HepG2 (cell line): ENCODE data around the gene PARK7. TPM values are rescaled to one million over a fixed set of nuclear protein-coding genes. Genes with fewer than 3 reads are reported as not detected.
A peak's percentile ranks its signal among the peaks of the same experiment; 100 is the strongest.

Experiments used
- ATAC-seq: fragments of 200-7000 bp; cut with Tn5 transposase; 3 replicates; pipeline ENCODE4 v1.9.1; 2020; ENCODE audit warnings: mild to moderate bottlenecking, moderate library complexity
- BruUV-seq: library from RNA; stranded (reverse); fragments of 400-500 nt; replicated peaks from 2 replicates; lab custom pipeline; 2021; lab: Mats Ljungman, UMichigan
- CTCF ChIA-PET: fragments of 300-600 bp; formaldehyde crosslinking; extraction: SDS; loops from one replicate; lab custom pipeline; 2021; ENCODE audit warnings: low total read pairs, inconsistent platforms, low intra/inter-chr PET ratio; lab: Yijun Ruan, JAX
- POLR2A ChIA-PET: fragments of 350-600 bp; sonication (Branson Sonifier 250); formaldehyde crosslinking; loops from one replicate; lab custom pipeline; 2020; ENCODE audit warnings: antibody characterized with exemption, inconsistent platforms; lab: Yijun Ruan, JAX
- DNase-seq: peaks from one replicate; pipeline ENCODE4 v3.0.0-alpha.2; 2015; ENCODE audit warnings: low spot score
- FAIRE-seq: peaks from 3 replicates; lab custom pipeline; 2011; peaks lifted over from hg19 to GRCh38; lab: Jason Lieb, UNC
- H2AFZ ChIP-seq: one replicate; pipeline ENCODE4 v1.6.1; 2011; ENCODE audit warnings: low read length, inconsistent platforms
- H3K27ac ChIP-seq: fragments of 300-600 bp; 3 replicates; pipeline ENCODE4 v1.8.0; 2011; ENCODE audit warnings: mixed run types, mild to moderate bottlenecking, mixed read lengths, low read length, inconsistent platforms; ENCODE audit not compliant: insufficient read depth; ENCODE audit errors: extremely low read length
- H3K27me3 ChIP-seq, 2 experiments: fragments of 200-600 bp in 1 of 2; 2 replicates in 1 of 2; 3 replicates in 1 of 2; pipeline versions ENCODE4 v1.6.0 to v1.8.0; 2011; ENCODE audit warnings: low read length in 2 of 2, mild to moderate bottlenecking in 2 of 2, moderate library complexity in 2 of 2, inconsistent platforms in 1 of 2; ENCODE audit not compliant: insufficient read depth in 2 of 2, control insufficient read depth in 1 of 2
- H3K36me3 ChIP-seq, 2 experiments: fragments of 200-600 bp in 1 of 2; replicated peaks in 1 of 2; 2 replicates in 1 of 2; 3 replicates in 1 of 2; pipeline versions ENCODE4 v1.5.1 to v1.8.0; 2011; ENCODE audit warnings: low read length in 2 of 2, inconsistent platforms in 1 of 2; ENCODE audit not compliant: insufficient read depth in 2 of 2, control insufficient read depth in 1 of 2
- H3K4me1 ChIP-seq: 2 replicates; pipeline ENCODE4 v1.5.1; 2012; ENCODE audit warnings: low read length, inconsistent platforms; ENCODE audit not compliant: insufficient read depth
- H3K4me2 ChIP-seq: 2 replicates; pipeline ENCODE4 v1.6.0; 2011; ENCODE audit warnings: low read depth, low read length, inconsistent platforms
- H3K4me3 ChIP-seq, 3 experiments: fragments of 200-600 bp in 1 of 3; sonication (generic), shearing (Covaris generic) in 1 of 3; replicated peaks in 1 of 3; 2 replicates each; pipeline ENCODE4 v1.5.1; 2011 to 2016; ENCODE audit warnings: low read length in 3 of 3, inconsistent platforms in 2 of 3, low read depth in 2 of 3, mild to moderate bottlenecking in 2 of 3, control low read depth in 1 of 3, mixed read lengths in 1 of 3; ENCODE audit not compliant: insufficient read depth in 1 of 3
- H3K79me2 ChIP-seq: one replicate; pipeline ENCODE4 v1.6.1; 2011; ENCODE audit warnings: low read length, inconsistent platforms; ENCODE audit not compliant: insufficient read depth
- H3K9ac ChIP-seq: 2 replicates; pipeline ENCODE4 v1.6.0; 2011; ENCODE audit warnings: mild to moderate bottlenecking, low read depth, low read length, inconsistent platforms; ENCODE audit not compliant: insufficient read depth
- H3K9me3 ChIP-seq: 2 replicates; pipeline ENCODE4 v1.5.1; 2012; ENCODE audit warnings: mild to moderate bottlenecking, low read length
- H4K20me1 ChIP-seq: 2 replicates; pipeline ENCODE4 v1.6.0; 2011; ENCODE audit warnings: inconsistent platforms, mild to moderate bottlenecking, low read length, moderate library complexity; ENCODE audit not compliant: insufficient read depth
- ASH2L ChIP-seq: fragments of 300-600, 200-600 bp; sonication (generic); IDR thresholded peaks from 2 replicates; pipeline ENCODE4 v1.7.0; 2017; ENCODE audit warnings: low read depth, mild to moderate bottlenecking, moderate library complexity, mixed read lengths, low read length; ENCODE audit not compliant: insufficient read length
- PAF1 ChIP-seq: IDR thresholded peaks from 2 replicates; pipeline ENCODE4 v1.6.1; 2016; ENCODE audit warnings: missing genetic modification reagents, missing compliant biosample characterization
- RARA ChIP-seq: IDR thresholded peaks from 2 replicates; pipeline ENCODE4 v1.6.1; 2016; ENCODE audit warnings: missing genetic modification reagents, missing compliant biosample characterization
- RBFOX2 ChIP-seq: fragments of 200-400 bp; formaldehyde crosslinking; IDR thresholded peaks from 2 replicates; pipeline ENCODE4 v1.6.1; 2017; ENCODE audit warnings: low read depth, mild to moderate bottlenecking, low read length
- RBM22 ChIP-seq: fragments of 200-400 bp; formaldehyde crosslinking; optimal IDR thresholded peaks from 2 replicates; pipeline ENCODE3; 2017; ENCODE audit warnings: mild to moderate bottlenecking, low read length, moderate library complexity
- SNAPC2 ChIP-seq: sonication (generic); formaldehyde crosslinking; IDR thresholded peaks from 2 replicates; pipeline ENCODE4 v1.8.1; 2022; ENCODE audit warnings: mild to moderate bottlenecking, missing genetic modification reagents
- TGIF2 ChIP-seq: IDR thresholded peaks from 2 replicates; pipeline ENCODE4 v1.6.1; 2016; ENCODE audit warnings: control low read depth, missing compliant biosample characterization
- ZNF674 ChIP-seq: sonication (generic); formaldehyde crosslinking; IDR thresholded peaks from 2 replicates; pipeline ENCODE4 v1.5.0; 2020; ENCODE audit warnings: low read depth, mild to moderate bottlenecking, missing genetic modification reagents
- ZNF746 ChIP-seq: sonication (generic); formaldehyde crosslinking; IDR thresholded peaks from 2 replicates; pipeline ENCODE4 v1.8.0; 2022; ENCODE audit warnings: mild to moderate bottlenecking, missing genetic modification reagents
- WGBS: methylation state at CpG from one replicate; pipeline ENCODE4 v1.1.6; 2017; ENCODE audit warnings: low lambda C conversion rate; 5-methylcytosine and 5-hydroxymethylcytosine counted together
- in situ Hi-C: cut with HindIII; loops from 2 replicates; pipeline ENCODE4 v1.10.0; 2017; ENCODE audit warnings: low pct_unique_long_range_greater_than_20kb; ENCODE audit not compliant: extremely low pct_ligation_motif_present
- intact Hi-C: fragments of 100-400 bp; cut with micrococcal nuclease; formaldehyde crosslinking; loops from one replicate; pipeline ENCODE4 v1.10.0; 2022; ENCODE audit not compliant: unreplicated experiment
- polyA plus RNA-seq, 8 experiments: library from polyadenylated mRNA; depleted of rRNA in 3 of 8; stranded (reverse) in 7 of 8; unstranded in 1 of 8; fragments of >200 nt; fragmentation: Illumina TruSeq in 4 of 8; extraction: Trizol in 4 of 8; gene quantifications; 2 replicates each; pipeline versions ENCODE4 v1.2.1 to v1.2.3, GENCODE V29; 2011 to 2016; ENCODE audit warnings: low read depth in 4 of 8, missing spikeins in 1 of 8, mixed read lengths in 1 of 8; ENCODE audit not compliant: insufficient read depth in 1 of 8
- total RNA-seq, 5 experiments: library from RNA; depleted of rRNA; stranded (reverse); fragments of >200 nt; fragmentation: Illumina TruSeq; extraction: Trizol; gene quantifications; 2 replicates each; pipeline ENCODE4 v1.2.3, GENCODE V29; 2016; ENCODE audit warnings: low read depth in 1 of 5
- TF ChIP-seq, protein P1 (sequence below): sonication (generic); formaldehyde crosslinking; IDR thresholded peaks from 2 replicates; pipeline ENCODE4 v1.5.0; 2020; ENCODE audit warnings: mild to moderate bottlenecking, missing genetic modification reagents
- TF ChIP-seq, protein P2 (sequence below): sonication (generic); formaldehyde crosslinking; IDR thresholded peaks from 2 replicates; pipeline ENCODE4 v1.8.1; 2023; ENCODE audit warnings: mild to moderate bottlenecking, moderate library complexity, missing genetic modification reagents
- TF ChIP-seq, protein P3 (sequence below): sonication (generic); formaldehyde crosslinking; IDR thresholded peaks from 2 replicates; pipeline ENCODE4 v1.5.1; 2020; ENCODE audit warnings: mild to moderate bottlenecking, missing genetic modification reagents
- TF ChIP-seq, protein P4 (sequence below), 2 experiments: sonication (generic) in 1 of 2; formaldehyde crosslinking in 1 of 2; IDR thresholded peaks; 2 replicates each; pipeline versions ENCODE4 v1.4.0 to v1.6.1; 2018 to 2020; ENCODE audit warnings: missing genetic modification reagents in 2 of 2, borderline replicate concordance in 1 of 2, low read depth in 1 of 2, mild to moderate bottlenecking in 1 of 2, missing biosample characterization in 1 of 2

PARK7 gene
- total and polyA plus RNA-seq, 2 of the 13 experiments (the other 11 are each of a cell fraction or from before 2014, with no cell fraction given) = 212 to 296 TPM

DNA sequence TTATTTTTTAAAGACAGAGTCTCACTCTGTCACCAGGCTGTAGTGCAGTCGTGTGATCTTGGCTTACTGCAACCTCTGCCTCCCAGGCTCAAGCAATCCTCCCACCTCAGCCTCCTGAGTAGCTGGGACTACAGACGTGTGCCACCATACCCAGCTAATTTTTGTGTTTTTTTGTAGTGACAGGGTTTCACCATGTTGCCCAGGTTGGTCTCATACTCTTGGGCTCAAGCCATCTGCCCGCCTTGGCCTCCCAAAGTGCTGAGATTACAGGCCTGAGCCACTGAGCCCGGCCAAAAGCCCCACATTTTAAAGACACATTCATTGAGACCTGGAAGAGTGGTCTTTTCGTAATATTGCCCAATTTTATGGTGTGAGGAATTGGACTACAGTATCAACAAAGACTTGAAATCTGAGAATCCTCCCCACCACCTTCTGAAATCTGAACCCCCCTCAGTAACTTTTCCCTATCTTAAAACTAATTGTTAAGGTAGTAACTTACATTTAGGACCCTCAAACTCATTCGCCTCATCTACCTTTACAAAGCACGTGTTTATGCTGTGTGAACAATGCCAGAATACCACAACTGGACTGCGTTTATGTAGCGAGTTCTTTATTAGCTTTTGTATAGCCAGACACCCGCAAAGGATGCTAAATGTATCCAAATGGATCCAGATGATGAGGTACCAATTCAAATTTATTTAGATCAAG lies 61.9 kb downstream of the PARK7 start:
- 2% methylated on average over 10 of the region's 10 CpGs for WGBS
- no peak for DNase-seq
- intact Hi-C loops = loop anchor here (10.0 kb wide), 1 partner anchor 131 kb away; no protein-coding TSS in a partner anchor
- POLR2A ChIA-PET = interaction anchor here (0.8 to 2.5 kb wide), 11 partner anchors 7 to 292 kb away, joined by 3 to 9 read pairs (median 3); no protein-coding TSS in a partner anchor
- peaks cover 37% of the 10 kb centered on the region for H3K4me1 ChIP-seq
- H3K79me2 ChIP-seq = peaks cover 91% of the 10 kb centered on the region
- in situ Hi-C loops = loop anchor here (10.0 kb wide), 1 partner anchor 211 kb away; no protein-coding TSS in a partner anchor
- no TSS peak for BruUV-seq
- CTCF ChIA-PET = no interaction called here
- H3K9ac ChIP-seq = peak overlapping the region; percentile 100
- H3K9me3 ChIP-seq = no peaks in the 10 kb centered on the region
- ATAC-seq = no peak
- H4K20me1 ChIP-seq = peaks cover 76% of the 10 kb centered on the region
- FAIRE-seq = no peak
- peaks cover 0 to 5% of the 10 kb centered on the region in 2 experiments; a peak in 1 of 5 replicates for H3K27me3 ChIP-seq
- H3K4me2 ChIP-seq = peak overlapping the region; percentile 74
- H2AFZ ChIP-seq = no peak overlapping the region
- peak overlapping the region; percentile 88 to 100 (median 94) for H3K4me3 ChIP-seq
- peak overlapping the region; percentile 71 for H3K27ac ChIP-seq
- H3K36me3 ChIP-seq = peaks cover 6 to 52% of the 10 kb centered on the region in 2 experiments; a peak in 4 of 5 replicates
- TF ChIP-seq ZNF674 (CRISPR knock-in tag) (no peak), ASH2L (peak; percentile 1), RARA (CRISPR knock-in tag) (0 out of 2 replicates have a peak, but pooled peaks have one; percentile 13), TGIF2 (CRISPR knock-in tag) (0 out of 2 replicates have a peak, but pooled peaks have one; percentile 23), SNAPC2 (CRISPR knock-in tag) (no peak), ZNF746 (CRISPR knock-in tag) (no peak), RBFOX2 (peak; percentile 81), PAF1 (CRISPR knock-in tag) (peak; percentile 64), RBM22 (peak; percentile 70)
- TF ChIP-seq, protein P1, sequence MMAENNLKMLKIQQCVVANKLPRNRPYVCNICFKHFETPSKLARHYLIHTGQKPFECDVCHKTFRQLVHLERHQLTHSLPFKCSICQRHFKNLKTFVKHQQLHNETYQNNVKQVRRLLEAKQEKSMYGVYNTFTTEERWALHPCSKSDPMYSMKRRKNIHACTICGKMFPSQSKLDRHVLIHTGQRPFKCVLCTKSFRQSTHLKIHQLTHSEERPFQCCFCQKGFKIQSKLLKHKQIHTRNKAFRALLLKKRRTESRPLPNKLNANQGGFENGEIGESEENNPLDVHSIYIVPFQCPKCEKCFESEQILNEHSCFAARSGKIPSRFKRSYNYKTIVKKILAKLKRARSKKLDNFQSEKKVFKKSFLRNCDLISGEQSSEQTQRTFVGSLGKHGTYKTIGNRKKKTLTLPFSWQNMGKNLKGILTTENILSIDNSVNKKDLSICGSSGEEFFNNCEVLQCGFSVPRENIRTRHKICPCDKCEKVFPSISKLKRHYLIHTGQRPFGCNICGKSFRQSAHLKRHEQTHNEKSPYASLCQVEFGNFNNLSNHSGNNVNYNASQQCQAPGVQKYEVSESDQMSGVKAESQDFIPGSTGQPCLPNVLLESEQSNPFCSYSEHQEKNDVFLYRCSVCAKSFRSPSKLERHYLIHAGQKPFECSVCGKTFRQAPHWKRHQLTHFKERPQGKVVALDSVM (CRISPR knock-in tag) = peak; percentile 79; the same call in 1 of the 2 replicates
- TF ChIP-seq, protein P2, sequence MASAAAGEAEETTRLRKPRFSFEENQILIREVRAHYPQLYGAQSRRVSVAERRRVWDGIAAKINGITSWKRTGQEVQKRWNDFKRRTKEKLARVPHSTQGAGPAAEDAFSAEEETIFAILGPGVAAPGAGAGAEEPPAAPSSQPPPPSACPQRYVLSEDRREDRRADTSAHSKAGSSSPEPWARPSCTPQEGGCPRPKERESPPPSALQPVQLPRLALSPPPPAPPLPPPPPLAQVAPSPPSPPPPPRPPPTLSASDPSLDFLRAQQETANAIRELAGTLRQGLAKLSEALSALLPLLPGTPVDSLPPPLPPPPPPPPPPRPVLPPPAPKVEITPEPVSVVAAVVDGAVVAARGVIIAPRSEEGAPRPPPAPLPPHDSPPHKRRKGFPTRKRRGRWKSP (CRISPR knock-in tag) = 0 out of 2 replicates have a peak, but pooled peaks have one; percentile 16
- TF ChIP-seq, protein P3, sequence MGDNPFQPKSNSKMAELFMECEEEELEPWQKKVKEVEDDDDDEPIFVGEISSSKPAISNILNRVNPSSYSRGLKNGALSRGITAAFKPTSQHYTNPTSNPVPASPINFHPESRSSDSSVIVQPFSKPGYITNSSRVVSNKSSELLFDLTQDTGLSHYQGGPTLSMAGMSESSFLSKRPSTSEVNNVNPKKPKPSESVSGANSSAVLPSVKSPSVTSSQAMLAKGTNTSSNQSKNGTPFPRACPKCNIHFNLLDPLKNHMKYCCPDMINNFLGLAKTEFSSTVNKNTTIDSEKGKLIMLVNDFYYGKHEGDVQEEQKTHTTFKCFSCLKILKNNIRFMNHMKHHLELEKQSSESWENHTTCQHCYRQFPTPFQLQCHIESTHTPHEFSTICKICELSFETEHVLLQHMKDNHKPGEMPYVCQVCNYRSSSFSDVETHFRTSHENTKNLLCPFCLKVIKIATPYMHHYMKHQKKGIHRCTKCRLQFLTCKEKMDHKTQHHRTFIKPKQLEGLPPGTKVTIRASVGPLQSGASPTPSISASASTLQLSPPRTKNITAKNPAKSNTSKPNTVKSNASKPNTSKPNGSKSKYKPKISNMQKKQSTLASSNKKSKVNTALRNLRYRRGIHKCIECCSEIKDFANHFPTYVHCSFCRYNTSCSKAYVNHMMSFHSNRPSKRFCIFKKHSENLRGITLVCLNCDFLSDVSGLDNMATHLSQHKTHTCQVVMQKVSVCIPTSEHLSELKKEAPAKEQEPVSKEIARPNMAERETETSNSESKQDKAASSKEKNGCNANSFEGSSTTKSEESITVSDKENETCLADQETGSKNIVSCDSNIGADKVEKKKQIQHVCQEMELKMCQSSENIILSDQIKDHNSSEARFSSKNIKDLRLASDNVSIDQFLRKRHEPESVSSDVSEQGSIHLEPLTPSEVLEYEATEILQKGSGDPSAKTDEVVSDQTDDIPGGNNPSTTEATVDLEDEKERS (CRISPR knock-in tag) = 0 out of 2 replicates have a peak, but pooled peaks have one; percentile 15
- TF ChIP-seq, protein P4, sequence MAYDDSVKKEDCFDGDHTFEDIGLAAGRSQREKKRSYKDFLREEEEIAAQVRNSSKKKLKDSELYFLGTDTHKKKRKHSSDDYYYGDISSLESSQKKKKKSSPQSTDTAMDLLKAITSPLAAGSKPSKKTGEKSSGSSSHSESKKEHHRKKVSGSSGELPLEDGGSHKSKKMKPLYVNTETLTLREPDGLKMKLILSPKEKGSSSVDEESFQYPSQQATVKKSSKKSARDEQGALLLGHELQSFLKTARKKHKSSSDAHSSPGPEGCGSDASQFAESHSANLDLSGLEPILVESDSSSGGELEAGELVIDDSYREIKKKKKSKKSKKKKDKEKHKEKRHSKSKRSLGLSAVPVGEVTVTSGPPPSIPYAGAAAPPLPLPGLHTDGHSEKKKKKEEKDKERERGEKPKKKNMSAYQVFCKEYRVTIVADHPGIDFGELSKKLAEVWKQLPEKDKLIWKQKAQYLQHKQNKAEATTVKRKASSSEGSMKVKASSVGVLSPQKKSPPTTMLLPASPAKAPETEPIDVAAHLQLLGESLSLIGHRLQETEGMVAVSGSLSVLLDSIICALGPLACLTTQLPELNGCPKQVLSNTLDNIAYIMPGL (CRISPR knock-in tag; IDR thresholded peaks at IDR 0.05; ENCODE audit: borderline replicate concordance in 1 of 2, low read depth in 1 of 2) = 0 out of 4 replicates have a peak, but pooled peaks of 1 of the 2 experiments have one; percentile 2
